Measurements from ENCODE around the gene TUBGCP2. TPM values are rescaled to one million over a fixed set of nuclear protein-coding genes. Genes with fewer than 3 reads are reported as not detected.
"Not testable (repeated sequence)": the region's sequence is repeated elsewhere in the genome, so short reads cannot be mapped to it uniquely, and the experiment has no call there.

TUBGCP2 gene
- polyA plus RNA-seq, 1 donor = 40.9 TPM

DNA sequence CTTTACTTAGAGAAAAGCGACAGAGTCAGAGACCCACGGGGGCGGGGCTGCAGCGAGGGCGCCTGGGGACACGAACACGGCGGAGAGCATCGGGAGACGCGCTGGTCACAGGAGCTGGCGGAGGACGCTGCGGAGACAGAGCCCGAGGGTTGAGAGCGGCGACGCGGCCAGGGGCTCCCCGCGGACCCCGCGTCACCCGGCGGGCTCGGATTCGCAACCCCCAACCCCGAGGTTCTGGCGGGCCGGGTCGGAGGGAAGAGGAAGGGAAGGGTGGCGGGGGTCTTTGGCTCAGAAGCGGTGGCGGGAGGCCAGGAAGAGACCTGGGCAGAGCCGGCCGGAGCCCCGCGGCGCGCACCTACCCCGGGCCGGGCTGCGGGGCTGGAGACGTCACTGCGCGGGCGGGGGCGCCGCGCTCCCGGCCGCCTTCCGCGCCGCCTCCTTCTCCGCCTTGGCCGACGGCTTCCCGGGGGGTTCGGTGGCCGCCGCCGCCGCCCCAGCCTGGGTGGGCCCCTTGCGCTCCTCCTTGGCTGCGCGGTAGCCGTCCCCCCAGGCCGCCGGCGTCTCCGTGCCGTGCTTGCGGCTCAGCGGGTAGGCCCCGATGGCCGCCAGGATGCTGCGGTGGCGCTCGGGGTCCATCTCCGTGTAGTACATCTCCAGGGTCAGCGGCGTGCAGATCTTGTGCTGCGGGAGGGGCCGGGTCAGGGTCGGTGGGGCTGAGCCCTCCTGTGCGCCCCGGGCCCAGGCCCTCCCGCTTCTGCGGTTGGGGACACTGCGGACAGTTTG, 17.0 kb upstream of the TUBGCP2 start:
- no peak for DNase-seq (ENCODE audit: low read depth)

DNA sequence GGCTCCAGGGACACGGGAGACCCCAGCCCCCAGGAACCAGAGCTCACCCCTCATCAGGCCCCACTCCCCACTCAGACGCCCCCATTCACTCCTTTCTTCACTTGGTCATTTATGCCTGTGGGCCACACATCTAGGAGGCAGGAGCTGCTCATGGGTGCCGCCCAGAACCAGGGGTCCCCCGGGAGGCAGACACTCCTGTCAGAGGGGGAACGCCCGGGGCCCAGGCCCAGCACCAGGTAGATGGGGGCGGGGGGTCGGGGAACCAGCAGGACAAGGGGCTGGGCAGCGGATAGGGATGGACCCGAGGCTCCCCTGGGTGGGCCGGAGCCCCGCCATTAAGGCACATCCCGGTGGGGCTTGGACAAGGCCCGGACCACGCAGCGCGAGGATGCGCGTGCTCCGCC, 16.2 kb upstream of the TUBGCP2 start:
- DNase-seq (ENCODE audit: low read depth) = no peak

DNA sequence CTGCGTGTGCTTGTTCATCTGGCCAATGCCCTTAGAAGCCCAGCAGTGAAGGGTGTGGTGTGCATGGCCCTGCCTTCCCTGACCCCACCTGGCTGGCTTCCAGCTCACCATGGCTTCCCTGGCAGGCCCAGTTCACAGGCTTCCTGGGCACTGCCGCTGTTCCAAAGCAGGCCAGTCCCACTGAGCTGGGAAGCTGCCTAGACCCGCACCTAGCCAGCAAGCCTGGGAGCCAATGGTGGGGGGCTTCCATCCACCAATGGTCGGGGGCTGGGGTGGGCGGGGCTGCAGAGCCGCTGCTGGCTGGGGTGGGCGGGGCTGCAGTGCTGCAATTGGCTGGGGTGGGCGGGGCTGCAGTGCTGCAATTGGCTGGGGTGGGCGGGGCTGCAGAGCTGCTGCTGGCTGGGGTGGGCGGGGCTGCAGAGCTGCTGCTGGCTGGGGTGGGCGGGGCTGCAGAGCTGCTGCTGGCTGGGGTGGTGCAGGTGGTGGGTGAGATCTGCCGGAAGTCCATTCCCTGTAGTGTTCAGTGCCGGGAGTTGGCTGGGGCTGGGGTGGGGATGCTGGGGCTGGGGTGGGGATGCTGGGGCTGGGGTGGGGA, 15.6 kb upstream of the TUBGCP2 start:
- DNase-seq (ENCODE audit: low read depth) = no peak

DNA sequence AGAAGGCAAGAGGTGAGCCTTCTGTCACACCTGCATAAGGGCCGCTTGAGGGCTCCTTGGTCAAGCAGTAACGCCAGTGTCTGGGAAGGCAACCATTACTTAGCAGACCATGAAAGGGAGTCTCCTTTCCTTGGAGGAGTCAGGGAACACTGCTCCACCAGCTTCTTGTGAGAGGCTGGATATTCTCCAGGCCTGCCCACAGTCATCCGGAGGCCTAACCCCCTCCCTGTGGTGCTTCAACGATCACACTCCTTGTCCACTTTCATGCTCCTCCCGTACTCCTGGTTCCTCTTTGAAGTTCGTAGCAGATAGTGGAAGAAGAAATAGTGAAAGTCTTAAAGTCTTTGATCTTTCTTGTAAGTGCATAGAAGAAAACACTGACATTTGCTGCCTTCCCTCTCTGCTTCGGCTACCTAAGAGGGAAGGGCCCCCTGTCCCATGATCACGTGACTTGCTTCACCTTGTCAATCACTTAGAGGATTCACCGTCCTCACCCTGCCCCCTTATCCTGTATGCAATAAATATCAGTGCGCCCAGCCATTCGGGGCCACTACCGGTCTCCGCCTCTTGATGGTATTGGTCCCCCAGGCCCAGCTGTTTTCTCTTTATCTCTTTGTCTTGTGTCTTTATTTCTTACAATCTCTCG, 13.5 kb upstream of the TUBGCP2 start:
- DNase-seq (ENCODE audit: low read depth) = not testable (repeated sequence)

DNA sequence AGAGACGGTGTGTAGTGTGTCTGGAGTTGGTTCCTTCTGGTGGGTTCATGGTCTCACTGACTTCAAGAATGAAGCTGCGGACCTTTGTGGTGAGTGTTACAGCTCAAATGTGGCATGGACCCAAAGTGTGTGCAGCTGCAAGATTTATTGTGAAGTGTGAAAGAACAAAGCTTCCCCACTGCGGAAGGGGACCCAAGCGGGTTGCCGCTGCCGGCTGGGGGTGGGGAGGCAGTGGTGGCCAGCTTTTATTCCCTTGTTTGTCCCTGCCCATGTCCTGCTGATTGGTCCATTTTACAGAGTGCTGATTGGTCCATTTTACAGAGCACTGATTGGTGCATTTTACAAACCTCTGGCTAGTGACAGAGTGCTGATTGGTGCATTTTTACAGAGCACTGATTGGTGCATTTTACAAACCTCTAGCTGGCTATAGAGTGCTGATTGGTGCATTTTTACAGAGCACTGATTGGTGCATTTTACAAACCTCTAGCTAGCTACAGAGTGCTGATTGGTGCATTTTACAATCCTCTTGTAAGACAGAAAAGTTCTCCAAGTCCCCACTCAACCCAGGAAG, 12.3 kb upstream of the TUBGCP2 start:
- not testable (repeated sequence) for DNase-seq (ENCODE audit: low read depth)

DNA sequence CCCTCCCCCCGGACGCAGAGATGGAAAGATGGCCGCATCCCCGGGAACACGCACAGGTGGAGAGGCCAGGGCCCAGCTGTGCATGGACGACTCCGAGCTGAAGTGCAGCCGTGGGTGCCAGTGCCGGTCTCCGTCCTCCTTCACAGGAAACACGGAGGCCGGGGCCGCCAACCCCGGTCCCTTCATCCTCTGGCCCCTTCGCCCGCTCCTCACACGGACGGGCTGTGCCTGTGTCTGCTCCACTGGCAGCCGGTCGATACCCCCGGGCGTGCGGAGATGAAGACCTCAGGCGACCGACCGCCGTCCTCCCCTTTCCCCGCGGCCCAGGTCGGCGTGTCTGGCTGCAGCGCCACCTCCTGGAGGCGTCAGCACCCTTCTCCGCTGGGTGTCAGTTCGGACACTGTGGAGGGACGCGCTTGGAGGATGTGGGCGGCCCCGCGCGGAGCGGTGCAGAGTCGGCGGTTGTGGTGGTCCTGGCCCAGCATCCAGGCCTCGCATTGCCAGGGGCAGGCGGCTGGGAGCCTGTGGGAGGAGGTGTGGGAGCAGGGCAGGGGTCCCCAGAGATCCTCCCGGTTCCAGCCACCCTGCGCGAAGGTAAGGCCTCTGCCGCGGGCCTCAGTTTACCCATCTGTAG, 9.9 kb upstream of the TUBGCP2 start:
- no peak for DNase-seq (ENCODE audit: low read depth)

DNA sequence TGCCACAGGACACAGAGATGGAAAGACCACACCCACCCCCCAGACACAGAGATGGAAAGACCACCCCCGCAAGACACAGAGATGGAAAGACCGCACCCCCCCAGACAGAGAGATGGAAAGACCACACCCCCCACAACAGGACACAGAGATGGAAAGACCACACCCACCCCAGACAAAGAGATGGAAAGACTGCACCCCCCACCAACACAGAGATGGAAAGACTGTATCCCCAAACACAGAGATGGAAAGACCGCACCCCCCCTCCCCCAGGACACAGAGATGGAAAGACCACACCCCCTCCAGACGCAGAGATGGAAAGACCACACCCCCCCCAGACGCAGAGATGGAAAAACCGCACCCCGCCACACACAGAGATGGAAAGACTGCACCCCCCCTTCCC, 8.1 kb upstream of the TUBGCP2 start:
- no peak for DNase-seq (ENCODE audit: low read depth)

DNA sequence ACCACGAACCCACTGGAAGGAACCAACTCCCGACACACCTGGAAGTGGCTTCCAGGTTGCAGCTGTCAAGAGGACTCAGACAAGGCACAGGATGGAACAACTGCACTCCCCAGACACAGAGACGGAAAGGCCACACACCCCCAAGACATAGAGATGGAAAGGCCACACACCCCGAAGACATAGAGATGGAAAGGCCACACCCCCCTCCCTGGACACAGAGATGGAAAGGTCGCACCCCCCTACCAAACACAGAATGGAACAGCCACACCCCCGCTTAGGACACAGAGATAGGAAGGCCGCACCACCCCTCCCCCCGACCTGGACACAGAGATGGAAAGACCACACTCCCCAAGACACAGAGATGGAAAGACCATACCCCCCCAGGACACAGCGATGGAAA, 7.6 kb upstream of the TUBGCP2 start:
- DNase-seq (ENCODE audit: low read depth) = no peak

DNA sequence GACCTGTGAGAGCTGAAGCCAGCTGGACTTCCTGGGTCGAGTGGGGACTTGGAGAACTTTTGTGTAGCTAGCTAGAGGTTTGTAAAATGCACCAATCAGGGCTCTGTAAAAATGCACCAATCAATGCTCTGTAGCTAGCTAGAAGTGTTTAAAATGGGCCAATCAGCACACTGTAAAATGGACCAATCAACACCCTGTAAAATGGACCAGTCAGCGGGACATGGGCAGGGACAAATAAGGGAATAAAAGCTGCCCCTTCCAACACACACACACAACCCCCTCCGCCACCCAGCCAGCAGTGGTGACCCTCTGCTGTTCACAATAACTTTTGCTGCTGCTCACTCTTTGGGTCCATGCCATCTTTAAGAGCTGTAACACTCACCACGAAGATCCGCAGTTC, 7.2 kb upstream of the TUBGCP2 start:
- no peak for DNase-seq (ENCODE audit: low read depth)

DNA sequence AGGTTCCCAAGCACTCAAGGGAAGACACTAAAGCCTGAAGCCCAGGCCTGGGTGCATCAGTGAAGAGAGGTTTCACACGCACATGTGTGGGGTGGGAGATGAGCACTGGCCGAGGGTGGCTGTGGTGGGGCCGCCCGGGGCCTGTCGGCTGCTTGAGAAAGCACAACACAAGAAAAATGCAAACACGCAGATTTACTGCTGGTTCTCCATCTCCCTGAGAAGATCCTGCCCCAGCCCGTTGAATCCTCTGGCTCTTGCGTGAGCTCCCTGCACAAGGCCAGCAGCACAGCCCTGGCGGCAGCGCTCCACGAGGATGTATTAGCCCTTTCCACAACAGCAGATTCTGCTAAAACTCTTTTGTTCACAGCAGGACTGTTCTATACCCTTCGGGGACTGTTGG, 6.2 kb upstream of the TUBGCP2 start:
- DNase-seq (ENCODE audit: low read depth) = no peak

DNA sequence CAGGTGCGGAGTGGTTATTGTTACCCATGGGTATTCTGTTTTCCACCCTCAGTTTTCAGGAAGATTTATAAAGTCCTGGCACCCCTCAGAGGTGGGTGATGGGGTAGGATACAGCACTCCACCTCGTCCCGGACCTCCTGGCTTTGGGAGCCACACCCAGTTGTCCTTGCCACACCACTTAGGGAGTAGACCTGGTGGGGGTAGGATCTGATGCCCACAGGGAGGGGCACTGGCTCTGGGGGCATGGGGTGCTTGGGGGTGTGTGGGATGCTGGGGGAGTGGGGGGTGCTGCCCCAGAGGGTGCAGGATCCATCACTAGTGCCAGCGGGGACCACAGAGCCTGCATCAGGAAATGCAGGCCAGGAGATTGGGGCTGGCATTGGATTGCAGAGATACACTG, 4.5 kb upstream of the TUBGCP2 start:
- no peak for DNase-seq (ENCODE audit: low read depth)

DNA sequence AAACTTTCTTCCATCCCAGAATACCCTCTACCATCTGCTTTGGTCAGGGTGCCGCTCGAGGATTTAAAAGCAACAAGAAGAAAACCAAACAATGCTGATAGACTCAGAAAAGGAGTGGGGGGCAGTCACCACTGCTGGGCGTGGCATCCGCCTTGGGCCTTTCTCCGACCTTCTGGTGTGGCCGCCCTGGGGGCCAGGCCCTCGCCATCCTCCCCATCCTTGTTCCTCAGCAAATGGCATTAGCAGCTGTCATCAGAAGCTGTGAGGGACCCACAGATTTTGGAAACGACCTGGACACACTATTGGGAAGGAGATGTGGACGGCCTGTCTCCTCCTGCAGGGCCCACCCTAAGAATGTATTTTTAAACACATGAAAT, 4.1 kb upstream of the TUBGCP2 start:
- no peak for DNase-seq (ENCODE audit: low read depth)

DNA sequence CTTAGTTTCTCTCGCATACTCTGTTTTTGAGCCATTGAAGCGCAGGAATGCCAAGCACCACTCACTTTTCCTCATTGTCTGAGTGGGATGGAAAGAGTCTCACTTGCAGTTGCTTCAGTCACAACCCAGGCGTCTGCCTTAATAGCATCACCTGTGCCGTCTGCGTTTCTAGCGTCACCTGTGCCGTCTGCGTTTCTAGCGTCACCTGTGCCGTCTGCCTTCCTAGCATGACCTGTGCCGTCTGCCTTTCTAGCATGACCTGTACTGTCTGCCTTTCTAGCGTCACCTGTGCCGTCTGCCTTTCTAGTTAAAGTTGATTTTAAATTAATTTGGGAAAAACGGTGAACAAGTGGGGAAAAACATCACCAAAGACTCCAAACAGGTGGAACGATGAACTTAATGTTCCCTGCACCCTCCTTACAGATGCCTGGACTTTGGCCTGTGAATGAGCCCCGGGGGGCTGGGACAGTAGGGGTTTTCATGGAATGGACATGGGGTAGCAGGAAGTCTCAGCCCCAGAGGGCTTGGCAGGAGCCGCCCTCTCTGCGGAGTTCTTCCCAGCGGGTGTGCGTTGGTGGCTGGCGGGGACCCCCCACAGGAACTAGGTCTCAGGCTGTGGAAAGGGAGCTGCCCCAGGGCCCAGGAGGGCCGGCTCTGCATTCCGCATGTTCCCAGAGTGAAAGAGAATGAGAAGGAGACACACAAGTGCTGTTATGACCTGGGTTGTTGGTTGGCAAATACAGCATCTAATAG, 3.5 kb upstream of the TUBGCP2 start:
- no peak for DNase-seq (ENCODE audit: low read depth)

DNA sequence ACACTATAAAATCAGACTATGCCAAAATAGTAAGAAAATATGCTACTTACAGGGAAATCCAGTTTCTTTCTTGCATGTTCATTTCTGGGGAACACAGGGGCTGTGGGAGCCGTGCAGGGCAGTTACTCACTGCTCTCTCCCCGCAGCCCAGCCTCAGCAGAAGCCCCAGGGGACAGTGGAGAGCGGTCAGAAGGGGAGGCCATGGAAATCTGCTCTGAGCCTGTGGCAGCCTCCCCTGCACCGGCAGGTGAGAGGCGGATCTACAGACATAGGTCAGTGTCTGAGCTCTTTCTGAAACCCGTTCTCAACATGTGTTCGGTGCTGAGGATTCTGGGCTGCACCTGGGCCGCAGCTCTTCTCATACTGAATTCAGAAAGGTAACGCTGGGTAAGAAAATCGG, 2.9 kb upstream of the TUBGCP2 start:
- no peak for DNase-seq (ENCODE audit: low read depth)

DNA sequence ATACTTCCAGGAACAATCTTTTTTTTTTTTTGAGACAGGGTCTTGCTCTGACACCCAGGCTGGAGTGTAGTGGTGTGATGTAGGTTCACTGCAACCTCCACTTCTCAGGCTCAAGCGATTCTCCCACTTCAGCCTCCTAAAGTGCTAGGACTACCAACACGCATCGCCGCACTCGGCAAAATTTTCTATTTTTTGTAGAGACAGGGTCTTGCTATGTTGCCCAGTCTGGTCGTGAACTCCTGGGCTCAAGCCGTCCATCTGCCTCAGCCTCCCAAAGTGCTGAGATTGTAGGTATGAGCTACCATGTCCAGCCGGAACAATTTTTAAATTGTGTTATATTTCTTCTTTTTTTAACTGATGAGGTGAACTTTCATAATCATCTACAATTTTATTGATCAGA, 2.1 kb upstream of the TUBGCP2 start:
- DNase-seq (ENCODE audit: low read depth) = no peak

DNA sequence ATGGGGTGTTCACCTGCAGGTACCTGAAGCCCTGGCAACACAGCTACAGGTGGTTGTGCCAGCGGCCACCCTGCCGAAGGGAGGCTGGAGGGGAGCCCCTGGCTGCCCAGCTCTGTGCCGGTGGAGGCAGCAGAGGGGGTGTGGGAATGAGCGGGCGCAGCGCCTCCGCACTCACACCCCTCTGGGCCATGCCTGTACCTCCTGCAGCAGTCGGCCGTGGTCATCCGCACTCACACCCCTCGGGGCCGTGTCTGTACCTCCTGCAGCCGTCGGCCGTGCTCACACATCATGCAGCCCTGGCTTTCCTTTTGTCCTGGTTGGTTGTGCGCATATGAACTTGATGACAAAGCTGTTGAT, 1.7 kb upstream of the TUBGCP2 start:
- no peak for DNase-seq (ENCODE audit: low read depth)

DNA sequence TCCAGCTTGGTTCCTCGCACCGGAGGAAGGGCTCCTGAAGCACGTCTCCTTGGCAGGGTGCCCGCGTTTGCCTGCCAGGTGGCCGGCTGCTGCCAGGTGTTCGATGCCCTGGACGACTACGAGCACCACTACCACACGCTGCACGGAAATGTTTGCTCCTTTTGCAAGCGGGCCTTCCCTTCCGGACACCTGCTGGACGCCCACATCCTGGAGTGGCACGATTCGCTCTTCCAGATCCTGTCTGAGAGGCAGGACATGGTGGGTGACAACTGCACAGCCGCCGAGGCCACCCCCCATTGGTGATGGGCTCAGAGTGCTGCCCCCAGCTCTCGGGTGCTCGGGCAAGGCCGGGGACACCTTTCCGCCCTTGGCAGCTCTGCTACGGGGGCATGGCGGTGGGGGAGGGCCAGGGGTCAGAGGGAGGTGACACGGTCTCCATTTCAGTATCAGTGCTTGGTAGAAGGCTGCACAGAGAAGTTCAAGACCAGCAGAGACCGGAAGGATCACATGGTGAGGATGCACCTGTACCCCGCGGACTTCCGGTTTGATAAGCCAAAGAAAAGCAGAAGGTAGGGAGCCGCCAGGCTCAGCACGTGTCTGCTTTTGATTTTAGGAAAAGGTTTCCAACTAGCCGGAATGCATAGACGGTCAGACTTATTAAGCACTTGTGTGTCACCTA, 1.2 kb upstream of the TUBGCP2 start:
- DNase-seq (ENCODE audit: low read depth) = no peak

DNA sequence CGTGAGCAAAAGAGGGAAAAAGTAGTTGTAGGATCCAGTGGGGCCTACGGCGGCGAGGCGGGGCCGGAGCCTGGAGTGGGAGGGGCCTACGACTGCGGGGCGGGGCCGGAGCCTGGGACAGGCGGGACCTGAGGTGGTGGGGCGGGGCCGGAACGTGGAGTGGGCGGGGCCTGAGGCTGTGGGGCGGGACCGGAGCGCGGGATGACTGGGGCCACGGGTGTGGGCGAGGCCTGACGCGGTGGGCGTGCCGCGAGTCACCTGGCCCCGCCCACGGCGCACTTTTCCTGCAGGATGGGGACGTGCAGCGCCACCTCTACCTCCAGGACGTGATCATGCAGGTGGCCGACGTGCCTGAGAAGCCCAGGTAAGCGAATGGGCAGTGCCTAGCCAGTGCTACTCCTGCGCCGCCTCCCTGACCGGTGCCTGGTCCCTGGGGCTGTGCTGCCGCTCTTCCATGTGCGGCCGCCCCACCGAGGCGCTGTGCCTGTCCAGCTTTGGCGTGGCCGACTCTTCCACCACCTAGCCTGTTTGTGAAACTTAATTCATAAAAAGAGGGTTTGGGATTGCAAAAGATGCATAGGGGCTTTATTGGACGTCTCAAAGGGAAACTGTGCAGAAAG, 538 bp upstream of the TUBGCP2 start:
- DNase-seq (ENCODE audit: low read depth) = peak; percentile 47

DNA sequence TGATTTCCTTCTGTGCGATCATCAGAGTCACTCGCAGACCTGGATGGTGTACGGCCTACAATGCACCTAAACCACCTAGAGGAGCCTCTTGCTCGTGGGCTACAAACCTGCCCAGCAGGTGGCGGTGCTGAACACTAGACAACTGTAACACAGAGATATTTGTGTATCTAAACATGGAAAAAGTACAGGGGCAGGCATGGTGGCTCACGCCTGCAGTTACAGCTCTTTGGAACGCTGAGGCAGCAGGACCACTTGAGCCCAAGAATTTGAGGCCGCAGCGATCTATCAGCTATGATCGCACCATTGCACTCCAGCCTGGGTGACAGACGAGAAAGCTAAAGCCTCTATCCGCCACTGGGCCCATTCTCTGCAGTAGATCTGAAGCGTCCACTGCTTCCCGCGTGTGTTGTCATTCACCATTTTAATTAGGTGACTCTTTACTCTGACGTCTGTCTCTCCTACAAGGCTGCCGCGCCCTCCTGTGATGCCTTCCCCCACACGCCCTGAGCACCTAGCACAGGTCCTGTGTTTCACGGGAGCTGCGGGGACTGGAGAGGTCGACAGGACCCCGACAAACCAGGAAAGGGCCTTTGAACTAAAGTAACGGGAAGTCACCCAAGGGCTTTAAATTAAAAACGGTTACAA, 774 bp downstream of the TUBGCP2 start:
- DNase-seq (ENCODE audit: low read depth) = no peak

DNA sequence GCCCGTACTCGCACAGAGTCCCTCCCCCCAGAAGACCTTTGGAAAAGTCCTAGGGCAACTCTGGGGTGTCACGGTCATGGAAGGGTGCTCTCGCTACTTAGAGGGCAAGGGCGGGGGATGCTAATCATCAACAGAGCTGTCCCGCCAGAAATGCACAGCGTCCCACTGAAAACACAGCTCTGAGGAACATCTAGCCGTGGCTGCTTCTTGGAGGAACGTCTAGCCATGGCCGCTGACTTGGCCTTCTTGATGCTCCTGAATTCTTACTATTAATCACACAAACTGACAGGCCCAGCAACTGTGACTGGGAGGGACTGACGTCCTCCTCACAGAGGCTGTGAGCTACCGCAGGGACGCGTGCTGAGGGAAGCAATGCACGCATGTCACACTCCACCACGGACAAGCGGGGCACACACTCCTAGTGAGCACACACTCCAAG, 1.7 kb downstream of the TUBGCP2 start:
- no peak for DNase-seq (ENCODE audit: low read depth)
